Breast epithelium (tissue), 4 donors: ENCODE results near the gene ARHGAP25. TPM values are rescaled to one million over a fixed set of nuclear protein-coding genes. Genes with fewer than 3 reads are reported as not detected.

Experiments
- DNase-seq, 2 donors: peaks; one replicate each; pipeline ENCODE4 v3.0.0-alpha.2; 2019; ENCODE audit warnings: low spot score in 2 of 2
- H3K27ac ChIP-seq, 2 donors: fragments of 200-600 bp; sonication (generic) in 1 of 2; one replicate each; pipeline ENCODE4 v1.5.1; 2016 to 2019; ENCODE audit warnings: mild to moderate bottlenecking in 1 of 2
- H3K27me3 ChIP-seq, 2 donors: fragments of 200-600 bp; sonication (generic) in 1 of 2; one replicate each; pipeline versions ENCODE4 v1.5.1 to v1.6.0; 2017 to 2019; ENCODE audit warnings: control low read depth in 1 of 2, mild to moderate bottlenecking in 1 of 2
- H3K36me3 ChIP-seq: fragments of 200-600 bp; one replicate; pipeline ENCODE4 v1.5.1; 2019
- H3K4me1 ChIP-seq, 2 donors: fragments of 200-600 bp; sonication (generic); one replicate each; pipeline ENCODE4 v1.5.1; 2016 to 2019; ENCODE audit warnings: control low read depth in 1 of 2
- H3K4me3 ChIP-seq, 3 donors: fragments of 200-600 bp; sonication (generic); 1 replicate in 2 of 3; 2 replicates in 1 of 3; pipeline ENCODE4 v1.5.1; 2016 to 2019; ENCODE audit warnings: mild to moderate bottlenecking in 3 of 3, moderate library complexity in 2 of 3
- H3K9me3 ChIP-seq, 2 donors: fragments of 200-600 bp; sonication (generic) in 1 of 2; one replicate each; pipeline ENCODE4 v1.5.1; 2016 to 2019; ENCODE audit warnings: control low read depth in 1 of 2
- POLR2A ChIP-seq: fragments of 450-650 bp; IDR thresholded peaks from one replicate; pipeline ENCODE4 v1.6.1; 2016; ENCODE audit warnings: antibody characterized with exemption, mild to moderate bottlenecking, moderate library complexity
- POLR2AphosphoS5 ChIP-seq, 3 donors: sonication (generic); formaldehyde crosslinking; IDR thresholded peaks; one replicate each; pipeline ENCODE4 v1.6.1; 2017; ENCODE audit warnings: antibody characterized with exemption in 3 of 3
- intact Hi-C: fragments of 100-400 bp; cut with DNase I; formaldehyde crosslinking; loops from one replicate; pipeline ENCODE4 v1.15.1; 2023; ENCODE audit warnings: low total_unique reads
- total RNA-seq, 3 donors: library from RNA; depleted of rRNA; stranded (reverse); fragments of >200 nt; gene quantifications; one replicate each; pipeline ENCODE4 v1.1.0, GENCODE V29; 2016
- TF ChIP-seq, protein P1 (sequence below), 3 donors: fragments of 450-650 bp; IDR thresholded peaks; one replicate each; pipeline ENCODE4 v1.5.1; 2016 to 2017; ENCODE audit warnings: antibody characterized with exemption in 3 of 3, mild to moderate bottlenecking in 3 of 3, moderate library complexity in 3 of 3

ARHGAP25 gene
- total RNA-seq, 3 donors from 2014 or later = 7.8 to 10.8 (median 9.5) TPM

DNA sequence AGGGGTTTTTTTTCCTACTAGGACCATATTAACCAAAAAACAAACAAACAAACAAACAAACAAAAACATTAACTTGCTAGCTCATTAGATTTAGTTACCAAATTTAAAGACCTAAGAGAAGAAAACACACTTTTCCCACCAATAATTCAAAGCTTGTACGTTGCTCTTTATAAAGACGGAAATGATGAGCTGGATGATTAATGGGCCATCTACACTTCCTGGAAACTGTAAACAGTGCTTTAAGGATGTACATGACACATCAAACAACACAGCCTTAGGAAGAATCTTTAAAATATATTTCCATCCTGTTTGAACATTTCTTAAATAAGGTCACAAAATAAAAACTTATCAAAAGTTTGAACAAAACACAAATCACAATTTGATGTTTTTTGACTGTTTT is 135.6 kb downstream of the ARHGAP25 start:
- Histone ChIP-seq H3K4me1 (no peaks in the 10 kb centered on the region), H3K27ac (no peak overlapping the region), H3K36me3 (no peaks in the 10 kb centered on the region), H3K4me3 (no peak overlapping the region), H3K9me3 (no peaks in the 10 kb centered on the region), H3K27me3 (no peaks in the 10 kb centered on the region)
- no peak for DNase-seq
- intact Hi-C loops = no loop called here
- TF ChIP-seq POLR2AphosphoS5 (IDR thresholded peaks at IDR 0.05) = no peak

DNA sequence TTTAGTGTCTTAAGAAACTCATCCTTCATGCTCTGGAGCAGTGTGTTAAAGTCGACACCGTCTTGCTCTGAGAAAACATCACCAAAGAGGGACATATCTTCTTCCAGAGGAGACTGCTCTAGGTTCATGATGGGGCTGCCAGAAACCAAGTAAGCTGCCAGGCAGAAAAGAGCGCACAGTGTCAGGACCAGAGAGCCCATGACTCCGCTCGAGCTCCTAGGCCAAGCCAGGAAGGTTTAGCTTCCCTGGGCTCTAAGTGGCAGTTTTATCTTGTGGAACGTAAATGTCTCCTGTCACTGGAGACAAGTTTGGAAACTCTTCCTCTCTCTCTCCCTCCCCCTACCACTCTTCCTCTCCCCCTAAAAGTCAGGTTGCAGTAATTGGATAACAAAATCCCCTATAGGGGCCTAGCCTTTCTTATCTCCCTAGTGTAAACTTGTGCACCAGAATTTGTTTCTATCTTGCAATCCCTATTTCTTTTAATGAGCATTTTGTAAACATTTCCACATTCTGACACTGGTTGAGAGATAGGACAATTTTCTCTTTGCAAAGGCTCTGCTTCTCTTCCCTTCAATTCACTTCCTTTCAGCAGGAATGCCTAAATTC is 136.7 kb downstream of the ARHGAP25 start, which contains the start of gene BMP10:
Gene BMP10 (minus strand): TSS at position 239 of the 606 bp plus-strand sequence. CDS start 39 bp downstream, at position 200.
- no peak for TF ChIP-seq POLR2AphosphoS5 (IDR thresholded peaks at IDR 0.05)
- TF ChIP-seq POLR2A = no peak
- TF ChIP-seq, protein P1, sequence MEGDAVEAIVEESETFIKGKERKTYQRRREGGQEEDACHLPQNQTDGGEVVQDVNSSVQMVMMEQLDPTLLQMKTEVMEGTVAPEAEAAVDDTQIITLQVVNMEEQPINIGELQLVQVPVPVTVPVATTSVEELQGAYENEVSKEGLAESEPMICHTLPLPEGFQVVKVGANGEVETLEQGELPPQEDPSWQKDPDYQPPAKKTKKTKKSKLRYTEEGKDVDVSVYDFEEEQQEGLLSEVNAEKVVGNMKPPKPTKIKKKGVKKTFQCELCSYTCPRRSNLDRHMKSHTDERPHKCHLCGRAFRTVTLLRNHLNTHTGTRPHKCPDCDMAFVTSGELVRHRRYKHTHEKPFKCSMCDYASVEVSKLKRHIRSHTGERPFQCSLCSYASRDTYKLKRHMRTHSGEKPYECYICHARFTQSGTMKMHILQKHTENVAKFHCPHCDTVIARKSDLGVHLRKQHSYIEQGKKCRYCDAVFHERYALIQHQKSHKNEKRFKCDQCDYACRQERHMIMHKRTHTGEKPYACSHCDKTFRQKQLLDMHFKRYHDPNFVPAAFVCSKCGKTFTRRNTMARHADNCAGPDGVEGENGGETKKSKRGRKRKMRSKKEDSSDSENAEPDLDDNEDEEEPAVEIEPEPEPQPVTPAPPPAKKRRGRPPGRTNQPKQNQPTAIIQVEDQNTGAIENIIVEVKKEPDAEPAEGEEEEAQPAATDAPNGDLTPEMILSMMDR (IDR thresholded peaks at IDR 0.05) = no peak
- no peaks in the 10 kb centered on the region for H3K27me3 ChIP-seq
- no peak within 1 kb of the TSS for H3K4me3 ChIP-seq
- H3K36me3 ChIP-seq = no peaks in the 10 kb centered on the region
- H3K27ac ChIP-seq = no peak within 1 kb of the TSS
- DNase-seq = no peak
- no peaks in the 10 kb centered on the region for H3K4me1 ChIP-seq
- intact Hi-C loops = no loop called here
- no peaks in the 10 kb centered on the region for H3K9me3 ChIP-seq

Other genes with a start within 250 kb of the ARHGAP25 start
- gene PROKR1, start 91.2 kb upstream of the ARHGAP25 start, total RNA-seq = under 1 TPM in 2 of 3 donors, not detected in 1; 0.66 to 0.80 TPM
- not detected for gene BMP10, start 136.6 kb downstream of the ARHGAP25 start, total RNA-seq
- gene GKN2, start 218.1 kb downstream of the ARHGAP25 start, total RNA-seq = not detected
- not detected for gene GKN1, start 239.8 kb downstream of the ARHGAP25 start, total RNA-seq